Effector CD4-positive, alpha-beta T cell (primary cell): ENCODE data around the gene HMGB1.

Source experiments
- DNase-seq: peaks from one replicate; pipeline ENCODE4 v3.0.0-alpha.2; 2020
- total RNA-seq: gene quantifications from one replicate; lab custom pipeline; 2026; lab: John Stamatoyannopoulos, UW

HMGB1 gene
- 272 reads per million, percentile 95 among the genes with 10 or more reads in this experiment for total RNA-seq

DNA sequence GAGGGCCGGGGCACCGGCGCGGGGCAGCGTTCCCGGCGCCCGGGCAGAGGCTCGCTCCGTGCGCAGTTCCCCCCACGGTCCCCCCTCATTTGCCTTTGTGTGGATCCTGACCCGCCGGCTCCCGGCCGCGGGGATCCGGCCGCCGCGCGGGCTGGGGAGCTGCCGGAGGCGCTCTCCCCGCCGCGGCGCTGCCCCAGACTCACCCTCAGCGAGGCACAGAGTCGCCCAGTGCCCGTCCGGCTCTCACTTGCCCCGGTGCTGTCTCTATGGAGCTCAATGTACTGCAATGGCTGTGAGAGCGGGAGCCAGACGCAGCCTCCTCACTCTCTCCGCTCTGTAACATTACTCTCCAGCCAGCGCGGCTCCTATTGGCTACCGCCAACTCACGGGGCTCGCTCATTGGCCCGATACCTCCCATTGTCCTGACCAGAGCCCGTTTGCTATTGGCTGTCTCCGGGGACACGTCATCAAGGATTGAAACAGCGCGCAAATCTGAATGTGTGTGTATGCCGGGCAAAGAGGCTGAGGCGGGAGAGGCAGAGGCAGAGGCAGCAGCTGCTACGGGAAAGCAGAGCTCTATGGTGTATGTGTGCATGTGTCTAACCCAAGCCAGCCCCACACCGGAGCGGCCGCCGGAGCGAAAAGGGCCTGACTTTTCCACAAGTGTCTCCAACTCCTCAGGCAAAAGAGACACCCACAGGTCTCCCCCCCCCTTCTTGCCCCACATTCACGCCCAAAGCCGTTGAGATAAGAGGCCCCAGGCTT lies at the start of gene HMGB1:
TSS of gene HMGB1 (minus strand) at position 344 of the 765 bp plus-strand sequence. CDS start 2,256 bp downstream, outside the sequence.
- peak; percentile 97 for DNase-seq

DNA sequence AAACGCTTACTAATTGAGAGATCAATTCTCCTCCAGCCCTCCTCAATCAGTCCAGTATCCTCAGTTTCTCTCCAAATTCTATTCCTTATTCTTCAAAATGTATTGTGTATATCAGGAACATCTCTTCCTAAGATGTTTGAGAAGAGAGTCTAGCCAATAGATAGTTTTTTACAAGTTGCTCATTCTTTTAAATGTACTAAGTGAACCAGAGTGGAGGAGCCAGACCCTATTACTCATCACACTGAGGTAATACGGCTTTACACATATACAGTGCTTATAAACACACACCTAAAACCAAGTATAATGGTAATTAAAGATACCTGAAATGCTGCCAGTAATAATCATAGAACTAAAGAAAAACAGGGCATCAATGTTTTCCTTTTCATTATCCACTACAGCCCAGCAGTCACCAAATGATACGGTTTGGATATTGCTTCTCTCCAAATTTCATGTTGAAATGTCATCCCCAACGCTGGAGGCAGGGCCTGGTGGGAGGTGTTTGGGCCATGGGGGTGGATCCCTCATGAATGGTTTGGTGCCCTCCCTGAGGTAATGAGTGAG lies 45.2 kb upstream of the HMGB1 start:
- no peak for DNase-seq

DNA sequence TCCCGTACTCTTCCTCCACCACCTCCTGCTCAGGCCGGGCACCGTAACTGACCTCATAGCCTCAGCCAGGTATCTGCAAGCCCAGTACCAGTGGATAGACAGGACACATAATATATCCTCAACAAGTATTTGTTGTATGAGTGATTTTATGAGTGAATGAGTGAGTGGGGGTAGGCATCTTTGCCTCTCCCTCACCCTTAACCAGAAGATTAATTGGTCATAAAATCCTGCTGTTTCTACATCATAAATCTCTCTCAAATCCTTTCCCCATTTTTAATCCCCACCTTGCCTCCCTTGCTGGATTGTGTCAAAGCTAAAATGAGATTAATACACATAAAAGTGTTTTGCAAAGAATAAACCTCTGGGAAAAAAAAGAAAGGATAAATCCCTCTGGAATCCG lies 44.4 kb upstream of the HMGB1 start:
- DNase-seq, result no peak

DNA sequence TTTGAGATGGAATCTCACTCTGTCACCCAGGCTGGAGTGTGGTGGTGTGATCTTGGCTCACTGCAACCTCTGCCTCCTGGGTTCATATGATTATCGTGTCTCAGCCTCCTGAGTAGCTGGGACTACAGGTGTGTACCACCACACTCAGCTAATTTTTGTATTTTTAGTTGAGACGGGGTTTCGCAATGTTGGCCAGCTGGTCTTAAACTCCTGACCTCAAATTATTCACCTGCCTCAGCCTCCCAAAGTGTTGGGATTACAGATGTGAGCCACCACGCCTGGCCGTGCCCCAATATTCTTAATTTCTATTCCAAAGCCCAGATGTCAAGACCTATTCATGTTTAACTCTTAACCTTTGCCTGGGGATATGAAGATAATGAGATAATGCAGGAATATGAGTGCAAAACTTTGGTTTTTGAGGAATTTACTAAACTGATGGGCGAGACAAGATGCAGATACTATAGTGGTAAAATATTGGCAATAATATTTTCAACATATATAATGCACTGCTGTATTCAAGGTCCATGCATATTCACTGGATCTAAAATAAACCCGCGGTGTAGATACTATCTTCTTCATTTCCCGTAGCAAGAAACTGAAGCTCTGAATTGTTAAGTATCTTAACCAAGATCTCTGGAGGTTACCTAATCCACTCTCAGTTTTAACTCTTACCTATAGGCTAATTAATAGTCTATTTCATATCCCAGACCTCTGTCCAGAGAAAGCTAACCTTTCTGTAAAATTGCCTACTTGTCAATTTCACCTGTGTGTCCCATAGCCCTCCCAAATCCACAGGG lies 43.7 kb upstream of the HMGB1 start:
- no peak for DNase-seq

DNA sequence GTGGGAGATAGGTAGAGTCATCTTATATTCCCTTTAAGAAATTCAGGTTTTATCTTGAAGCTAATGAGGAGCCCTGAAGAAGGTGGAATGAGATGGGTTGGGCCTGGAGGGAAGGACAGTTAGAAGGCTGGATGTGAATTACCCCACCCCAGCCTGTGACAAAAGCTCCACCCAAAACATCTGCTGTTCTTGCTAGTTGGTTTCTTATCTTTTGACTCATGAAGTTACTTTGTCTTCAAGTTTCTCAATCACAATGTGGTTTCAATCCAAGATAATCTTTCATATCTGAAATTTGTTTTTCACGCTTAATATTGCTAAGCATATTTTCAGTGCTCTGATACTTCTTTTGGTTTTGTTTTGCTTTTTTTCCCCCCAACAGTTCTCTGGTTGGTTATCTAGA lies 38.3 kb upstream of the HMGB1 start:
- DNase-seq, result no peak

DNA sequence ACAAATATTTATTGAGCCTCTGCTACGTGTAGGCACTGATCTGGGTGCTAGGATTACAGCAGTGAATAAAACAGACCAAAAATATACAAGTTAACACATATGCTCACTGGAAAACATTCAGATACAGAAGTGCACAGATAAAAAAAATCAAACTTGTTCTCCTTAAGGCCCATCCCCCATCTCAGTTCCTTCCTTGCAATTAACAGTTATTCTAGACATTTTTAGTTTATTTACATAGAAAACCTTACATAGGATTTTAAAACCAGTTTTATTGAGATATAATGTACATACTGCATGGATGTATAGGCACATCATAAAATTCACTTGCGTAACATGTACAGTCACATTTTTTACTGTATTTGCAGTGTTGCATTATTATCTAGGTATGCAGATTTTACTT lies 36.5 kb upstream of the HMGB1 start:
- no peak for DNase-seq

DNA sequence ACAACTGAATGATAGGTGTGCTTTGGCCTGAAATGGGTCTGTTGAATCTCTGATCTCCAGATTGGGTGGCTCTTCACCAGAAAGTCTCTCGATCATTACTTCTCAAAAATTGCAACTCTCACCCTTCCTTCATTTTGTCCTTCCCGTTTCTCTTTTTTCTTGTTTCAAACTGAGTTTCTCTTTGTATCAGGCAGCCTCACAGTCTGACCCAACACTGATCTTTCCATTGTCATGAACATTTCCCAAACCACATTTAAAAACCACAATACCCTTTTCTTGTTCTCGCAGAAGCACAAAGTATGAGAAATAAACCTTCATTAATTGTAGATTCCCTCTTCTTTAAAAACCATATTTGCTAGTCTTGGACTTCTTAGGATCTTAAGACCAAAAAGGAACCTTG lies 33.6 kb upstream of the HMGB1 start:
- DNase-seq, result no peak

DNA sequence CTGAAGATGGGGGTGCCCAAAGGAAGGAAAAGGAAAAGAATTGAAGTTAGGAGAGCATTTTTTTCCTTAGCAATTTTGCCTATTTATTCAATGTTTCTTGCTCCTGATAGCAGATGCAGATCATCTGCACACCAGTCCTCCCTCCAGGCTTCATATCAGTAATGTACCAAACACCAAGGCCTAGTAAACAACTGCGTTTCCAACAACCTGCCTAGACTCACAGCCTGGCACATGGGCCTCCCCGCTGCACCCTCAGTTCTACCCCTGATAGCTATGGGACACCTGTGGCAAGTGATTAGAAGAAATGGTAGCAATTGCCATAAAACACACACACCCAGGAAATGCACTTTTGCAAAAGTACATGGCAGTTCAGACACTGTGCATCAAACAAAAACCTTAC lies 30.4 kb upstream of the HMGB1 start:
- DNase-seq, result no peak

DNA sequence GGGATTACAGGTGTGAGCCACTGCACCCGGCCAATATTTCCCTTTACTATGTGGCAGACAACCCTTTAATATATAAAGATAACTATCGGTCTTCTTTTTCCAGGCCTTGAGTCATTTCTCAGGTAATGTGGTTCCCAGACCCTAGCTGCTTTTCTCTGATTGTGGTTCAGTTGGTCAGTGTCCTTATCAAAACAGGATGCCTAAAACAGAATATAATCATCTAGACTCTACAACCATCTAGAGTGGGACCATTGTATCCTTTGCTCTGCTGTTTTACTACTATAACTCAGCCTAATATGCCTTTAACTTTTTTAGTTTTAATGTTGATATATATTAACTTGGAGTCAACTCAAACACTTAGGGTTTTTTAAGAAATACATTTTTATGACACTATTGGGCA lies 30.0 kb upstream of the HMGB1 start:
- DNase-seq, result no peak

DNA sequence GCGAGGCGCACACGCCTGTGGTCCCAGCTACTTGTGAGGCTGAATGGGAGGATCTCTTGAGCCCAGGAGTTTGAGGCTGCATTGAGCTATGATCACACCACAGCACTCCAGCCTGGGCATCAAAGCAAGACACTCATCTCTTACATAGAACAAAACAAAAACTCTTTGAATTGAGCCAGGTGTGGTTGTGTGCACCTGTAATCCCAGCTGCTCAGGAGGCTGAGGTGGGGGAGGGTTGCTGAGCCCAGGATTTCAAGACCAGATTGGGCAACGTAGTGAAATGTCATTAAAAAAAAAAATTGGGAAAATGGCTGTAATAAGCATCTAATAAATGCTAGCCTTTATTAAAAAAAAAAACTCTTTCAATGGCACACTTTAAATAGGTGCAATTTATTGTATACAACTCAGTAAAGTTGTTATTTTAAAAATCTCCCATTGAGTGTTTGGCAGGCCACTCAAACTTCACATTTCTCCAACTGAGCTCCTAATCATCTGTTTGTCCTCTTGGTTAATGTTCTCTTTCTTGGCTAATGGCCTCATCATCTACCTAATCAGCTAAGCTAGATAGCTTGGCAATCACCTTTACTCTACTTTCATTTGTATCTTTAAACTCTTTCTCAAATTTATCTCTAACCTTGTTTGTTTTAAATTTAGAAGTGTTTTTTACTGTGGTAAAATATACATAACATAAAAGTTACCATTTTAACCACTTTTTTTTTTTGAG lies 28.1 kb upstream of the HMGB1 start:
- no peak for DNase-seq

DNA sequence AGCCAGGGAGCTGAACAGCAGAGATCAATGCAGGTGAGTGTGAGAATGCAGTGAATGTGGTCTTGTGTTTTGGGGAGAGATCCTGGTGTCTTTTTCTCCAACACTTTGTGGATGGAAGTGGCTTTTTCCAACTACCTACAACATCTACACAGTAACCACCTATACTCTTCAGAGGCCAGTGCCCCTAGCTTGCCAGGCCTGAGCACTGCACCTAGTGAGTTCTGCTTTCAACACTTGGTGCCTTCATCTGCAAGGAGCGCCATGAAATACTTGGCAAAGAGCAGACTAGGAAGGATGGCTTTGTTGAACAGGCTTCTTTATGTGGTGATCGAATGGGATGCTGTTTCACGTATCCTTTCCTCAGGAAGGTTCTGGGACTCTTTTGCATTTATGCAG lies 21.3 kb upstream of the HMGB1 start:
- DNase-seq, result no peak

DNA sequence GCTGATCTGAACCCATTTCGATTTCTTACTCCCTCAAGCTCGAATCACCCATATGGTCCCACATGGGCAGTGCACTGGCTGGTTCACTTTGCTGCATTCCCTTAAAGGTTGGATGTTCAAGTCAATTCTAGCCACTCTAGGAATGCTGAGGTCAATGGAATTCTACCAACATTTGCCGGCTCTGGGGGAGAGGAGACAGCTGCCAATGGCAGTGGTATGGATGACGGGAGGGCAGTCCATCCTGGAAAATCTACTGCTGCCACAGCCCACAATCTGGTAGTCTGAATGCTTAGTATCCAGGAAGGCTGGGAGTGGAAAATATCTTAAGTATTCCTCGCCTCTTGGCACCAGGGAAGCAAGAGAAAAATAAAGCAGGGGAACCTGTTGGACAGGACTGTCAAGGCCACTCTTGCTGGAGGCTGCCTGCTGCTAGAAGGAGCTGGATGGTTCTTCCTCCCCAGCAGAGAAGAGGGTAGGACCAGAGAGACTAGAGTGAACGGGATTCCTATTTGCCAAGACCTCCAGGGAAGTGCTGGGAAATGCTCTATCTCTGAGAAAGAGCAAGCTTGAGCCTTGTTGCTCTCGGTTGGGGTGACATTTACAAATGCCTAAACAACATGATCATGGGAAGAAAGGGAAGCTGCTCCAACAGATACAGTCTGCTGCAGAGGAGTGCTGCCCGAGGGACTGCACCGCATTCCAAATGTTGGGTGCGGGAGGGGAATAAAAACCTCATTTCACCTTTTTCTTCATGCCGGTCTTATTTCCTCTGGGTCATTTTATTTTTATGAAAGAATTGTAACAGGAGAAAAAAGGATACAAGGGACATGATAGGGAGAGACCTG lies 20.7 kb upstream of the HMGB1 start:
- DNase-seq, result no peak

DNA sequence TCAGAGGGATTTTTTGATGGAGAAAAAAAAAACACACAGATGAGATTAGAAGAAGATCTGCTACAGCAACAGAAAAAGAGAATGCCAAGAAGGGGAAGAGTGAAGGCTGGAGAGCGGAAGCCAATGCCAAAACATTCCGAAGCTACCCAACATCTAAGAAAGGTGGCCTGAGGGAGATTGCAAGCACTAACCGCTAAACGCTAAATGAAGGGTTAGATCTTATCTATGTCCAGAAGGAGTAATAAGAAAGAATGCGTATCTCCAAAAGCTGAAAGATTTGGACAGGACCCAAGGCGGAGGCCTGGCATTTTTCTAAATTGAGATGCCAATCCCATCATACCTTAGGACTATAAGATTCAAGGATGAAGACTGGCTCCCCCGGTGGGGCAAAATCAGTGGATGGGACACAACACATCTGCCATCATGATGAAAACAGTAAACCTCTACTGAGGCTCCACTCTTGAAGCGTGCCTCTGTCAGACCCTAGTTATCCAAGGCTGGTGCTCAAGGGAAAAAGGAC lies 15.6 kb upstream of the HMGB1 start:
- DNase-seq, result no peak

DNA sequence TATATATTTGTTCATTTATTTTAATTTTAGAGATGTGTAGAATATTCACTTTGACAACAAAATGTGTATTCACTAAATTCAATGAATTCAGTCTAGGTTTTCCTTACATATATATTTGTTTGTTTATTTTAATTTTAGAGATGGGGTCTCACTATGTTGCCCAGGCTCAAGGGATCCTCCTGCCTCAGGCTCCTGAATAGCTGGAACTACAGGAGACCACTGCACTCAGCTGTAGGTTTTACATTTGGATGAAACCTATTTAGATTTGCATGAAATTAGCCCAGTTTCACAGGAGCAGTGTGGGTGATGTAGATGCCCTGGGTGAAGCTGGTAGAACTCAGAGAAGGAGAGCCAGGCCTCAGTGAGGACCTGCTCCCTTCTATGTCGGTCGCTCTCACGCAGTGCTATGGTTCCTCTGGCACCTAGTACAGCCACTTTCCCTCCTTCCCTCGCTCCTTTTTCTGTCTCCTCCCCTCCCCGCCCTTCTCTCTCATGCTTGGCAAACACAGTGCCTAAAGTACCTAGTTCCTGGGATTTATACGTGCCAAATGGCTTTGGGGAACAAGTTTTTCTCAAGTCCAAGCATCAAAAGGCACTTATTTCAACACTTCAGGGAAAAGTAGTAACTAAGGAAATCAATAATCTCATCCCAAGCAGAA lies 14.7 kb upstream of the HMGB1 start:
- no peak for DNase-seq

DNA sequence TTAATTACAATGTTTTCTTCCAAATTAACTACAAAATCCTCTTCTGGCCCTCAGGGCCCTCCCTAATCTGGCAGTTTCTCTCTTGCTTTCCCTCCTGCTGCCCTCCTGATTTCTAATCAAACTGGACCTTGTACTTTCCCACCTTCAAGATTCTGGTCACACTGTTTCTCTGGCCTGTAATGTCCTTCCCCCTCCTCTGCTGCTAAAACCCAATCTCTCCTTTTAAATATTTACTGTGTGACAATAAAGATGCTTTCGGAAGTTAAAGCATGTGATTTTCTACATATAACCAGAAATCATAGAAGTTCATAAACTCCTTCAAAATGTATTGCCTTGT lies 14.1 kb upstream of the HMGB1 start:
- DNase-seq, result no peak

DNA sequence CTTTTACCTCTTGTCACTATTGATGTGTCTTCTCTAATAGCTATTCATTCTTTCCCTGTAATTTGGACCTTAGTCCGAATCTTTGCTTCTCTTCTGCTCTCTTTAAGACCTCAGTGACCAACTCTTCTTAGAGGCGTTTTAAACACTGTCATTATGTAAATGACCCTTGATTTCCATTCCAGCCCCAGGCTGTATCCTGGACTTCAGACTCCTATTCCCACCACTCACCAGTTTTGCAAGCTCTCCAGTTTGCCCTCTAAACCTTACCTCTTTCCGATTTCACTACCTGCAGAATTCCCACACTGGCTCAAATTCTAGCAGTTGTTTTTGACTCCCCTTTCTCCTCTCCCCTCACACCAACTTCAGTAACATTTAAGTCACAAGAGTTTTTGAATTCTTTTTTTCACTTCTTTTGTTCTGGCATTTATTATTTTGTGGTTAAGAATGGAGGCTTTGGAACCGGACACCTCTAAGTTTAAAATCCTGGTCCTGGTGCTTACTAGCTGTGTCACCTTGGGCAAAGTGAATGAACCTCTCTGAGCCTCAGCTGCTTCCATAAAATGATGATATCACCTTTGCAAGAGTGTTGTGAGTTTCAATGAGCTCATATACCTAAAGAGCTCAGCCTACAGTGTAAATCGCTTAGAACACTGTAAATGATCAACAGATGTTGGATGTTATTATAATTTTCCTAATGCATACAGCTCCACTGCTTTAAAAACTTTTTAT lies 13.6 kb upstream of the HMGB1 start:
- no peak for DNase-seq

DNA sequence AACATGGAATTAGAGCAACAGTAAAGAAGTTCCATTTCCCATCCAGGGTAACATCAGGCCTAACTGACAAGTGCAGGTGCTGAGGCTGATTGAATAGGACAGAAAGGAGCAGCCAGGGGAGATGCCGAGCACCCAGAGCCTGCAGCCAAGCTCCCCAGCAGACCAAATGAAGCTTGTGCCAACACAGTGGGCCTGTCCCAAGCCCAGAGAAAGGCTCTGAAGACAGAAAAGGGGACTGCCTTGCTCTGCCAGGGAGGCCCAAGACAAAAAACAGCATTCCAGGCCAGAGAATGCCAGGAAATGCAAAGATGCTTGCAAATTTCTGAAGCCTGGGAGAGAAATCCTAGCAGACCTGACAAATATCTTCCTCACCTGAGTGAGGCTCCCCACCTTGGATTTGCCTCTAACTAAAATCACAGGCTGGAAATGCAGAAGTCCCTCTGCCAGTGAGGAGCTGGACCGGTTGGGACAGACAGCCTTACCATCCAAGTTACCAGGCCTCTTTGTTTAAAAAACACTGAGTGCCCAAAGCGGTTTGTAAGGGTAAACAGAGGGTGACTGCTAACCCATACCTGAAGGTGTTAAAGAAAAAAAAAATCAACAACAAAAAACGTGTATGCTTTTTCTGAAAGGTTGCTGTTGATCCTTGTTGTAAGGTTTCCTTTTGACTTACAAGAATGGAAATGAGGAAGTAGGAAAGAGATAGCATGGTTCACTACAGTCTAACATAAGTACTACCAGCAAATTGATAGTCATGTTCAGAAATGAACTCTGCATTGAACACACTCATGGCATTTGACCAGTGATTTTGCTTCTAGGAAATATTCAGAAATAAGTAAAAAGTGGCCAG lies 11.8 kb upstream of the HMGB1 start:
- DNase-seq, result no peak

DNA sequence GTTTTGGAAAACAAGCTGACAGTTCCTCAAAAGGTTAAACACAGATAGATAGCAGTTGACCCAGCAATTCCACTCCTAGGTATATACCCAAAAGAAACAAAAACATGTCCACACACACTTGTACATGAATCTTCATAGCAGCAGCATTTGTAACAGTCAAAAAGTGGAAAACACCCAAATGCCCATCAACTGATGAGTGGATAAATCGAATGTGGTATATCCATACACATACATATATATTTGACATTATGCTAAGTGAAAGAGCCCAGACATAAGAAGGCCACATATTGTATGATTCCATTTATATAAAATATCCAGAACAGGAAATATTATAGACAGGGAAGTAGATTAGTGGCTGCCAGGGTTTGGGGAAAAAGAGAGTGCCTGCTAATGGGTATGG lies 7.9 kb upstream of the HMGB1 start:
- DNase-seq, result no peak

DNA sequence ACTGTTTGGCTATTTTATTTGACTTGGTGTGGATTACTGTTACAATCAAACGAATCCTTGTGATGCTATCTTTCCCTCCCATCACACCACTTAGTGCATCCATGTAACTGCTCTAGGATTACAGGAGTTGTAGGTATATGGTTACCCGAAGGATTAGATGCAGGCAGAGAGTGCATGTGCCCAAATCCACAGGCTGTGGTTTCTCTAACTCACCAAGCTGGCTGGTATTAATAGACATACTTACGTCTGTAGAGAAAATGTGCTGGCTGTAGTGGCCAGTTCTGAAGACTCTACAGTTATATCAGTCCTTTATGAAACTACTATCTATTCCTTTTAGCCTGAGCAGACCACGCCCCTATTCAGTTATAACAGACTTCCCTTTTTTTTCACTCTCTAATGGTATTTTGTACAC lies 1.1 kb upstream of the HMGB1 start:
- DNase-seq, result no peak

DNA sequence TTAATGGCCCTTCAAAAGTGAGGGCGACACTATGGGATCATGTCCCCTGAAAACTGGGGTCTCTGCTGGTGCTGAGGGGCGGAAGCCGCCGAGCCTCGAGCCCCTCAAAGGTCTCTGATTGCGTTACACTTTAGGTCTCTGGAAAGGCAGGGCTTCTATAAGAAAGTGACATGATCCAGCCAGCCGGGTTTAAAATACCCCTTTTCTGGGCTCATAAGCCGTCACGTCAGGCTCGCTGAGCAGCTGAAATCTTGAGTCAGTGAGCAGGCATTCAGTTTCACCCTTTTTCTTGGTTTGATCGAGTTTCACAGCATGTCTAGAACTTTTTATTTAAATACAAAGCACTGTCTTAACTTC lies 600 bp upstream of the HMGB1 start:
- no peak for DNase-seq
